Germinal center (tissue), 1 donor: ENCODE data around the gene GPR137B.
A peak's percentile ranks its signal among the peaks of the same experiment; 100 is the strongest.

Experiments
- DNase-seq: peaks from one replicate; pipeline ENCODE4 v3.0.0; 2012; ENCODE audit warnings: mixed read lengths, low spot score

GPR137B gene

GRCh38 chr1:236114076-236114747 is 28.1 kb upstream of the GPR137B start:
- no peak for DNase-seq

DNA sequence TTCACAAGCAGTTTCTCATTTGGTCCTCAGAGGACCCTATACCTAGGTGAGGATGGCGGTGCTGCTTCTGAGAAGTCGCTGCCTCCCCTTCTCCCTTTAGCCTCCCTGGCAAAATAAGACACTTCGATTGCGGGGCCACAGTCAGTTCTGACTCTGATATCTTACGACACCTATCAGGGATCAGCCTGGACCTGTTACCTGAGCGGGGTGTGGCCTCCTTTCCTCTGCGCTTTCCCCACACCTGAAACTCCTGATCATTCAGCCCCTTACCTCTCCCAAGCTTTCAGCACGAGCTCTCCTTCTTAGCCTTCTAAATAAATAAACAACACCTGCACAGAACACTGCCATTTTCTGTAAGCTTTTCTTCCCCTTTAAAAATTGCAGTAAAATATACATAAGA is 24.6 kb upstream of the GPR137B start:
- DNase-seq, result no peak

GRCh38 chr1:236119943-236120484 is 22.3 kb upstream of the GPR137B start:
- no peak for DNase-seq

- DNase-seq, result no peak
Observed at GRCh38 chr1:236120721-236121153, 21.6 kb upstream of the GPR137B start.

DNA sequence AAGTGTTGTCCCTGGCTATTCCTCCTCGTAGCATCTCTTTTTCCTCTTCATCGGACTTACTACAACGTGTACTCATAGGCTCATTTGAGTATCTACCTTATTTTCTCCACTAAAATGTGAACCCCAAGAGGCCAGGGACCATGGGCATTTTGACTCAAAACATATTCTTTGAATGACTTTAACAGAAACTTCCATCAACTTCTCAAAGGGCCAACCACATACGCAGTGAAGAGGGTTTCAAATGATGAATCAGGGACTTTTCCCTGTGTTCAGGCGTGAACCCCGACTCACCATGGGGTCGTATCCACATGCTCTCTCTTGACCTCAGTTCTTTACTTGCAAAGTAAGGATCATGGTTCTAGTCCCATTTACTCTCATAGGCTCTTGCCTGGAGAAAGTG is 20.2 kb upstream of the GPR137B start:
- DNase-seq, result no peak

GRCh38 chr1:236123563-236123962 is 18.8 kb upstream of the GPR137B start:
- DNase-seq, result no peak

GRCh38 chr1:236124965-236125364 is 17.4 kb upstream of the GPR137B start:
- DNase-seq, result no peak

GRCh38 chr1:236127045-236127444 is 15.3 kb upstream of the GPR137B start:
- no peak for DNase-seq

GRCh38 chr1:236128646-236129178 is 13.6 kb upstream of the GPR137B start:
- no peak for DNase-seq

GRCh38 chr1:236129306-236129705 is 13.0 kb upstream of the GPR137B start:
- DNase-seq, result no peak

- no peak for DNase-seq
Observed at GRCh38 chr1:236130372-236130771, 12.0 kb upstream of the GPR137B start.

DNA sequence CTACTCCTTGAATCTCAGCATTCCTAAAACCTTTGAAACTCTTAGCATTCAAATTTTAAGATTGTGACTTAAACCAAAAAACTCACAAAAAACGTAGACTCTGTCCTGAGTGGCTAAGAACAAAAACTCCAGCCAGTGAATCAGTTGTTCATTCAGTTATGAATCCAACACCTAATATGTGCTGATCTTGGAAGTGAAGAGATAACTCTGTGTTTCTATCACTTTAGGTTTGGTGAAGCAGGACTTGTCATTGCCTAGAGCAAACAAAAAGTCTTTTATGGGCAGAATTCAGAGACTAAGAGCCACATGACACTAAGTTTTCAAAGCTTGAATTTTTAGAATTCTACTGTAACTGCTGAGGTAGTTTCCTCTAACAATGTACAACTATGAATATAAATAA is 10.4 kb upstream of the GPR137B start:
- DNase-seq, result no peak

- DNase-seq, result no peak
Observed at GRCh38 chr1:236132420-236133046, 9.8 kb upstream of the GPR137B start.

- DNase-seq, result no peak
Observed at GRCh38 chr1:236133339-236133738, 9.0 kb upstream of the GPR137B start.

DNA sequence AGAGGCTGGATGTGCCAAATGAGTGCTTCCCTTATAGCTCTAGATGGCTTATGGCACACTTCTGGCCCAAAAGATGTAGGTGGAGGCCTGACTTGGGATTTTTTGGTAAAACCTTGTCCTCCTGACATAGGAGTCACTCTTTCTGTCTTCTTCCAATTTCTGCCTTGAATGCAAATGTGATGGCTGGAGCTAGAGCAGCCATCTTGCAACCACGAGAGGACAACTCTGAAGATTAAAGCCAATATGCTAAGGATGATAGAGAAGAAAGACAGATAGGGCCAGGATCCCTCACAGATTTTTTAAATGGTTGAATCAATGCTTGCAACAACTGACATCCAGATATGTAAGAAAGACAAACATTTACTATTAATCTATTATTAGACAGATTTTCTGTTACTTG is 8.5 kb upstream of the GPR137B start:
- no peak for DNase-seq

DNA sequence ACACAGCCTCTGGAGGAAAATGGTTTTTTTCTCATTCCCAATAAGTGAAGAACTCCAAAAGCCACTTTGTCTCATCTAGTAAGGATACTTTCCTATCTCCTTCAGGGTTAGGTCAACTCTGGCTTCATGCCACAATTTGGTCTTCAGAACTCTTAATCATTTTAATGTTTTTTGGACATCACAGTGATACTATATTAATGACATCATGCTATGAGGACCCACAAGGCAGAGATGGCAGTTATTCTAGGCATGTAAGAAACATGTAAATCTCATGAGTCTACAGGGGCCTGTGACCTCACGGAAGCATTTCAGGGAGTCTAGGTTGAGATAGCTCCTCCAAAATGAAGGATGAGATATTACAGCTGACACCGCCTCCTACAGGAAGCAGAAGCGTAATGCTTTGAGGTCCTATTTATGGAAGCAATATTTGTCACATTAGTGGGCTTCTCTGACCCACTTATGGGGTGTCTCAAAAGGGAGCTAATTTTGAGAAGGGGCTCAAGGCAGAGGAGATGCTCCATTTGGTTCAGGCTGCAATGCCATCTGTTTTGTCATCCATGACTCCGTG is 5.0 kb upstream of the GPR137B start:
- no peak for DNase-seq

GRCh38 chr1:236139495-236139894 is 2.8 kb upstream of the GPR137B start:
- DNase-seq, result no peak

GRCh38 chr1:236140705-236141446 is 1.5 kb upstream of the GPR137B start:
- no peak for DNase-seq

GRCh38 chr1:236141447-236142252 is 689 bp upstream of the GPR137B start:
- DNase-seq, result peak; percentile 75

- DNase-seq, result peak; percentile 56
Observed at GRCh38 chr1:236143104-236143948, 987 bp downstream of the GPR137B start.

- no peak for DNase-seq
Observed at GRCh38 chr1:236144033-236144432, 1.7 kb downstream of the GPR137B start.
